Measurements from ENCODE around the gene HOXC12. TPM values are rescaled to one million over a fixed set of nuclear protein-coding genes. Genes with fewer than 3 reads are reported as not detected.
A peak's percentile ranks its signal among the peaks of the same experiment; 100 is the strongest.

HOXC12 gene
- total RNA-seq, 2 experiments from 2014 or later, result not detected

DNA sequence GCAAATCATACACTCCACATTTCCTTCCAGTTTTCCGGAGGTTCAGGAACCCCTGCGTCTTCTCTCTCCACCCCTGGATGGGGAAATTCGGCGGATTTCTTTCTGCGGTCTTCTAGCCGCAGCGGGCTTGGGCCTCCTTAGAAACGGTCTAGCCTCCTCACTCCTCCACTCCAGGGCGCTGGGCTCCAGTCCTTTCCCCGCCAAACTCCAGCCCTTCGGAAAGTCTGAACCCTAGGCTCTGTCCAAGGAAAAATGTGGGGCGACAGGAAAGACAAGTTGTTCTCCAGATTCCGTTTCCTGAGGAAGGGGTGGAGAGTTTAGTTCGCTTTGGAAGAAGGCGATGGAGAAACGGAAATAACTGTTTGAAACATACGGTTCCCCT, 28.9 kb downstream of the HOXC12 start:
- TF ChIP-seq EZH2phosphoT487 (IDR thresholded peaks at IDR 0.05; ENCODE audit: borderline replicate concordance, low read depth, low read length), result no peak
- H3K4me3 ChIP-seq (ENCODE audit: low read depth, low read length, poor library complexity, severe bottlenecking), result no peak overlapping the region
- CTCF ChIA-PET (ENCODE audit: unreplicated experiment), result no interaction called here
- H3K79me2 ChIP-seq (ENCODE audit: insufficient read depth, low read depth, low read length), result no peaks in the 10 kb centered on the region
- no TSS peak for BruUV-seq (replicated peaks)
- peaks cover 40% of the 10 kb centered on the region for H3K4me1 ChIP-seq (ENCODE audit: insufficient read depth, low read length, poor library complexity, severe bottlenecking)
- H3K9me3 ChIP-seq (ENCODE audit: low read length), result no peaks in the 10 kb centered on the region
- H4K20me1 ChIP-seq (ENCODE audit: insufficient read depth, low read length), result no peaks in the 10 kb centered on the region
- no peak overlapping the region for H2AFZ ChIP-seq (ENCODE audit: low read length)
- H3K9me2 ChIP-seq (ENCODE audit: insufficient read depth, low read length), result no peaks in the 10 kb centered on the region
- DNase-seq (ENCODE audit: low spot score), result no peak
- H3K36me3 ChIP-seq (ENCODE audit: insufficient read depth, low read length), result no peaks in the 10 kb centered on the region
- POLR2A ChIA-PET, result no interaction called here
- H3K4me2 ChIP-seq (ENCODE audit: low read length), result no peak overlapping the region
- H3K27ac ChIP-seq (ENCODE audit: low read depth, low read length, poor library complexity, severe bottlenecking), result no peak overlapping the region
- intact Hi-C loops (cut with micrococcal nuclease; ENCODE audit: unreplicated experiment), result loop anchor here (10.0 kb wide), 2 partner anchors 189 to 279 kb away; no protein-coding TSS in a partner anchor

DNA sequence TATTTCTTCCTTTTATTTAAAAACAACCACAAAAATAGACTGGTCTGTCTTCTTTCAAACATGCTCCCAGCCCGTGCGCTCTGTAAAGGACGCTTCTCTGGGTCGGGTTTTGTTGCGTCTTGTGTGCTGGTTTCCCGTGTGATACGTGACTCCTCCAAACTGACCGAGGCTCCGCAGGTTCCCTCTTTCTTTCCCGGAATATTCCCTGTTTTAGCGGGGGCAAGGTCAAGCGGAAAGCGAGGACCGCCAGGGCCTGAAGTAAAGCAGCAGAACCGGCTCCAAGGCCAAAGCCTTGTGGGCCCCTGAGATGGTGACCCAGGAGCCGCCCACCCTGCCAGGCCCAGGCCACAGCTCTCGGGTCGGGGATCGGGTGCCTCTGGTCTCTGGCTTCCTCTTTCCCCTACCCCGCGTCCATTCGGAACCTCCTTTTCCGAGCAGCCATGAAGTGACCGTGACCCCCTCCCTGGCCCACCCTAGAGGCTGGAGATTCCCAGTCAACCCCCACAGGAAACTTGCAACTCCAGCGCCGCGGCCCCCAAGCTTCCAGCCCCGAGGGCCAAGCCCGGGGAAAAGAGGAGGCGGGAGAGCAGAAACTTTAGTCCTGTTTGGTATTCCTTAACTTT, 29.4 kb downstream of the HOXC12 start:
- H3K79me2 ChIP-seq (ENCODE audit: insufficient read depth, low read depth, low read length), result no peaks in the 10 kb centered on the region
- no TSS peak for BruUV-seq (replicated peaks)
- H3K4me3 ChIP-seq (ENCODE audit: low read depth, low read length, poor library complexity, severe bottlenecking), result peak overlapping the region; percentile 30
- H3K9me3 ChIP-seq (ENCODE audit: low read length), result no peaks in the 10 kb centered on the region
- H3K4me1 ChIP-seq (ENCODE audit: insufficient read depth, low read length, poor library complexity, severe bottlenecking), result peaks cover 43% of the 10 kb centered on the region
- H3K27ac ChIP-seq (ENCODE audit: low read depth, low read length, poor library complexity, severe bottlenecking), result no peak overlapping the region
- DNase-seq (ENCODE audit: low spot score), result no peak
- H3K4me2 ChIP-seq (ENCODE audit: low read length), result peak overlapping the region; percentile 33; the same call in 1 of the 2 replicates
- POLR2A ChIA-PET, result interaction anchor here (0.6 to 0.7 kb wide), 3 partner anchors 181 to 467 kb away, joined by 3 read pairs; no protein-coding TSS in a partner anchor
- H3K36me3 ChIP-seq (ENCODE audit: insufficient read depth, low read length), result no peaks in the 10 kb centered on the region
- H3K9me2 ChIP-seq (ENCODE audit: insufficient read depth, low read length), result no peaks in the 10 kb centered on the region
- CTCF ChIA-PET (ENCODE audit: unreplicated experiment), result interaction anchor here (0.5 to 1.2 kb wide), 3 partner anchors 10 to 208 kb away, joined by 3 read pairs; no protein-coding TSS in a partner anchor
- intact Hi-C loops (cut with micrococcal nuclease; ENCODE audit: unreplicated experiment), result loop anchor here (10.0 kb wide), 2 partner anchors 189 to 279 kb away; no protein-coding TSS in a partner anchor
- TF ChIP-seq, protein P1, sequence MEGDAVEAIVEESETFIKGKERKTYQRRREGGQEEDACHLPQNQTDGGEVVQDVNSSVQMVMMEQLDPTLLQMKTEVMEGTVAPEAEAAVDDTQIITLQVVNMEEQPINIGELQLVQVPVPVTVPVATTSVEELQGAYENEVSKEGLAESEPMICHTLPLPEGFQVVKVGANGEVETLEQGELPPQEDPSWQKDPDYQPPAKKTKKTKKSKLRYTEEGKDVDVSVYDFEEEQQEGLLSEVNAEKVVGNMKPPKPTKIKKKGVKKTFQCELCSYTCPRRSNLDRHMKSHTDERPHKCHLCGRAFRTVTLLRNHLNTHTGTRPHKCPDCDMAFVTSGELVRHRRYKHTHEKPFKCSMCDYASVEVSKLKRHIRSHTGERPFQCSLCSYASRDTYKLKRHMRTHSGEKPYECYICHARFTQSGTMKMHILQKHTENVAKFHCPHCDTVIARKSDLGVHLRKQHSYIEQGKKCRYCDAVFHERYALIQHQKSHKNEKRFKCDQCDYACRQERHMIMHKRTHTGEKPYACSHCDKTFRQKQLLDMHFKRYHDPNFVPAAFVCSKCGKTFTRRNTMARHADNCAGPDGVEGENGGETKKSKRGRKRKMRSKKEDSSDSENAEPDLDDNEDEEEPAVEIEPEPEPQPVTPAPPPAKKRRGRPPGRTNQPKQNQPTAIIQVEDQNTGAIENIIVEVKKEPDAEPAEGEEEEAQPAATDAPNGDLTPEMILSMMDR (conservative IDR thresholded peaks at IDR 0.05; ENCODE audit: low read length), result no peak
- TF ChIP-seq EZH2phosphoT487 (IDR thresholded peaks at IDR 0.05; ENCODE audit: borderline replicate concordance, low read depth, low read length), result no peak
- H4K20me1 ChIP-seq (ENCODE audit: insufficient read depth, low read length), result no peaks in the 10 kb centered on the region
- no peak overlapping the region for H2AFZ ChIP-seq (ENCODE audit: low read length)

DNA sequence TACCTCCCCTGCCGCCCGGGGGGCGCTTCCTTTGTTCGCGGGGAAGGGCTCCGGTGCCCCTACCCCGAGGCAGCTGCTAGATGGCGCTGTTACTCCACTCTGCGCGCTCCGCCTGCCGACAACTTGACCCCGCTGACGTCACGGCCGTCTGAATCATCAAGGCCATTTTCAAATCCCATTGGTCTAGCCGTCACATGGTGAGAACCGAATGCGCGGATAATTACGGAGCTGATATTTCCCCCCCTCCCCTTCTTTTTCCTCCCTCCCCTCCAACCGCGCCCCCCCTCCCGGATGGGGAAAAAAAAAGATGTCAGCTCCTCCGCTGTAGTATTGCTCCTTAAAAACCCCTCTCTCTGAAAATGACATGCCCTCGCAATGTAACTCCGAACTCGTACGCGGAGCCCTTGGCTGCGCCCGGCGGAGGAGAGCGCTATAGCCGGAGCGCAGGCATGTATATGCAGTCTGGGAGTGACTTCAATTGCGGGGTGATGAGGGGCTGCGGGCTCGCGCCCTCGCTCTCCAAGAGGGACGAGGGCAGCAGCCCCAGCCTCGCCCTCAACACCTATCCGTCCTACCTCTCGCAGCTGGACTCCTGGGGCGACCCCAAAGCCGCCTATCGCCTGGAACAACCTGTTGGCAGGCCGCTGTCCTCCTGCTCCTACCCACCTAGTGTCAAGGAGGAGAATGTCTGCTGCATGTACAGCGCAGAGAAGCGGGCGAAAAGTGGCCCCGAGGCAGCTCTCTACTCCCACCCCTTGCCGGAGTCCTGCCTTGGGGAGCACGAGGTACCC, 30.4 kb downstream of the HOXC12 start, which contains the start of gene HOXC10:
TSS of gene HOXC10 (plus strand) at position 246 of the 791 bp plus-strand sequence. CDS start at position 360, 114 bp downstream.
- peak within 1 kb of the TSS; percentile 41 for H3K4me2 ChIP-seq (ENCODE audit: low read length)
- peak within 1 kb of the TSS; percentile 10; the same call in 1 of the 2 replicates for H2AFZ ChIP-seq (ENCODE audit: low read length)
- intact Hi-C loops (cut with micrococcal nuclease; ENCODE audit: unreplicated experiment), result loop anchor here (10.0 kb wide), 2 partner anchors 190 to 280 kb away; no protein-coding TSS in a partner anchor
- CTCF ChIA-PET (ENCODE audit: unreplicated experiment), result interaction anchor here (0.5 to 1.2 kb wide), 5 partner anchors 11 to 224 kb away, joined by 3 read pairs; no protein-coding TSS in a partner anchor
- no peaks in the 10 kb centered on the region for H3K36me3 ChIP-seq (ENCODE audit: insufficient read depth, low read length)
- H4K20me1 ChIP-seq (ENCODE audit: insufficient read depth, low read length), result no peaks in the 10 kb centered on the region
- H3K4me1 ChIP-seq (ENCODE audit: insufficient read depth, low read length, poor library complexity, severe bottlenecking), result peaks cover 49% of the 10 kb centered on the region
- no peaks in the 10 kb centered on the region for H3K79me2 ChIP-seq (ENCODE audit: insufficient read depth, low read depth, low read length)
- peak; percentile 95 for DNase-seq (ENCODE audit: low spot score)
- H3K4me3 ChIP-seq (ENCODE audit: low read depth, low read length, poor library complexity, severe bottlenecking), result peak within 1 kb of the TSS; percentile 30
- no peaks in the 10 kb centered on the region for H3K9me2 ChIP-seq (ENCODE audit: insufficient read depth, low read length)
- no TSS peak for BruUV-seq (replicated peaks)
- TF ChIP-seq, protein P1 (conservative IDR thresholded peaks at IDR 0.05; ENCODE audit: low read length), result peak; percentile 76
- TF ChIP-seq EZH2phosphoT487 (IDR thresholded peaks at IDR 0.05; ENCODE audit: borderline replicate concordance, low read depth, low read length), result no peak
- H3K27ac ChIP-seq (ENCODE audit: low read depth, low read length, poor library complexity, severe bottlenecking), result no peak within 1 kb of the TSS
- POLR2A ChIA-PET, result interaction anchor here (0.6 kb wide), 1 partner anchor 32 kb away, joined by 4 read pairs; no protein-coding TSS in a partner anchor
- H3K9me3 ChIP-seq (ENCODE audit: low read length), result no peaks in the 10 kb centered on the region

Data from OCI-LY7 (cell line).